GM19328 (cell line): ENCODE data around the gene QDPR.

Source experiments
- ATAC-seq: cut with Tn5 transposase; IDR thresholded peaks from one replicate; pipeline ENCODE4 v1.9.1; 2021; ENCODE audit warnings: mild to moderate bottlenecking, moderate library complexity; ENCODE audit not compliant: unreplicated experiment

Gene QDPR

DNA sequence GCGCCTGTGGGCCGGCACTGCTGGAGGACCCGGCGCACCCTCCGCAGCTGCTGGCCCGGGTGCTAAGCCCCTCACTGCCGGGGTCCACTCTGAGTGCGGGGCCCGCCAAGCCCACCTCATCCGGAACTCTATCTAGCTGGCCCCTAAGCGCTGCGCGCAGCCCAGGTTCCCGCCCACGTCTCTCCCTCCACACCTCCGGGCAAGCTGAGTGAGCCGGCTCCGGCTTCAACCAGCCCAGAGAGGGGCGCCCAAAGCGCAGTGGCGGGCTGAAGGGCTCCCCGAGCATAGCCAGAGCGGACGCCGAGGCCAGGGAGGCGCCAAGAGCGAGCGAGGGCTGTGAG, 75.2 kb downstream of the QDPR start:
- no peak for ATAC-seq
